HepG2 (cell line): ENCODE data around the gene ARHGEF7. TPM values are rescaled to one million over a fixed set of nuclear protein-coding genes. Genes with fewer than 3 reads are reported as not detected.

Experiments used
- ATAC-seq: fragments of 200-7000 bp; cut with Tn5 transposase; 3 replicates; pipeline ENCODE4 v1.9.1; 2020; ENCODE audit warnings: mild to moderate bottlenecking, moderate library complexity
- BruUV-seq: library from RNA; stranded (reverse); fragments of 400-500 nt; replicated peaks from 2 replicates; lab custom pipeline; 2021; lab: Mats Ljungman, UMichigan
- CTCF ChIA-PET: fragments of 300-600 bp; formaldehyde crosslinking; extraction: SDS; loops from one replicate; lab custom pipeline; 2021; ENCODE audit warnings: low total read pairs, inconsistent platforms, low intra/inter-chr PET ratio; lab: Yijun Ruan, JAX
- POLR2A ChIA-PET: fragments of 350-600 bp; sonication (Branson Sonifier 250); formaldehyde crosslinking; loops from one replicate; lab custom pipeline; 2020; ENCODE audit warnings: antibody characterized with exemption, inconsistent platforms; lab: Yijun Ruan, JAX
- DNase-seq: peaks from one replicate; pipeline ENCODE4 v3.0.0-alpha.2; 2015; ENCODE audit warnings: low spot score
- FAIRE-seq: peaks from 3 replicates; lab custom pipeline; 2011; peaks lifted over from hg19 to GRCh38; lab: Jason Lieb, UNC
- H2AFZ ChIP-seq: one replicate; pipeline ENCODE4 v1.6.1; 2011; ENCODE audit warnings: low read length, inconsistent platforms
- H3K27ac ChIP-seq: fragments of 300-600 bp; 3 replicates; pipeline ENCODE4 v1.8.0; 2011; ENCODE audit warnings: mixed run types, mild to moderate bottlenecking, mixed read lengths, low read length, inconsistent platforms; ENCODE audit not compliant: insufficient read depth; ENCODE audit errors: extremely low read length
- H3K27me3 ChIP-seq, 2 experiments: fragments of 200-600 bp in 1 of 2; 2 replicates in 1 of 2; 3 replicates in 1 of 2; pipeline versions ENCODE4 v1.6.0 to v1.8.0; 2011; ENCODE audit warnings: low read length in 2 of 2, mild to moderate bottlenecking in 2 of 2, moderate library complexity in 2 of 2, inconsistent platforms in 1 of 2; ENCODE audit not compliant: insufficient read depth in 2 of 2, control insufficient read depth in 1 of 2
- H3K36me3 ChIP-seq, 2 experiments: fragments of 200-600 bp in 1 of 2; replicated peaks in 1 of 2; 2 replicates in 1 of 2; 3 replicates in 1 of 2; pipeline versions ENCODE4 v1.5.1 to v1.8.0; 2011; ENCODE audit warnings: low read length in 2 of 2, inconsistent platforms in 1 of 2; ENCODE audit not compliant: insufficient read depth in 2 of 2, control insufficient read depth in 1 of 2
- H3K4me1 ChIP-seq: 2 replicates; pipeline ENCODE4 v1.5.1; 2012; ENCODE audit warnings: low read length, inconsistent platforms; ENCODE audit not compliant: insufficient read depth
- H3K4me2 ChIP-seq: 2 replicates; pipeline ENCODE4 v1.6.0; 2011; ENCODE audit warnings: low read depth, low read length, inconsistent platforms
- H3K4me3 ChIP-seq, 3 experiments: fragments of 200-600 bp in 1 of 3; sonication (generic), shearing (Covaris generic) in 1 of 3; replicated peaks in 1 of 3; 2 replicates each; pipeline ENCODE4 v1.5.1; 2011 to 2016; ENCODE audit warnings: low read length in 3 of 3, inconsistent platforms in 2 of 3, low read depth in 2 of 3, mild to moderate bottlenecking in 2 of 3, control low read depth in 1 of 3, mixed read lengths in 1 of 3; ENCODE audit not compliant: insufficient read depth in 1 of 3
- H3K79me2 ChIP-seq: one replicate; pipeline ENCODE4 v1.6.1; 2011; ENCODE audit warnings: low read length, inconsistent platforms; ENCODE audit not compliant: insufficient read depth
- H3K9ac ChIP-seq: 2 replicates; pipeline ENCODE4 v1.6.0; 2011; ENCODE audit warnings: mild to moderate bottlenecking, low read depth, low read length, inconsistent platforms; ENCODE audit not compliant: insufficient read depth
- H3K9me3 ChIP-seq: 2 replicates; pipeline ENCODE4 v1.5.1; 2012; ENCODE audit warnings: mild to moderate bottlenecking, low read length
- H4K20me1 ChIP-seq: 2 replicates; pipeline ENCODE4 v1.6.0; 2011; ENCODE audit warnings: inconsistent platforms, mild to moderate bottlenecking, low read length, moderate library complexity; ENCODE audit not compliant: insufficient read depth
- ATF7 ChIP-seq, 2 experiments: fragments of 450-650 bp in 1 of 2; sonication (generic) in 1 of 2; formaldehyde crosslinking in 1 of 2; IDR thresholded peaks; 2 replicates each; pipeline versions ENCODE4 v1.4.0 to v1.6.1; 2016 to 2020; ENCODE audit warnings: antibody characterized with exemption in 1 of 2, mild to moderate bottlenecking in 1 of 2, missing genetic modification reagents in 1 of 2
- KLF11 ChIP-seq: IDR thresholded peaks from 2 replicates; pipeline ENCODE4 v1.6.1; 2016; ENCODE audit warnings: missing compliant biosample characterization
- MIER3 ChIP-seq: IDR thresholded peaks from 2 replicates; pipeline ENCODE4 v1.6.1; 2016; ENCODE audit warnings: missing compliant biosample characterization, borderline replicate concordance
- PBX2 ChIP-seq: IDR thresholded peaks from 2 replicates; pipeline ENCODE4 v1.6.1; 2016; ENCODE audit warnings: control low read depth
- SIN3A ChIP-seq: IDR thresholded peaks from 2 replicates; pipeline ENCODE4 v1.6.1; 2011; ENCODE audit warnings: low read depth, mild to moderate bottlenecking, control low read depth, low read length, borderline replicate concordance
- SMAD9 ChIP-seq: sonication (generic); formaldehyde crosslinking; IDR thresholded peaks from 2 replicates; pipeline ENCODE4 v1.5.1; 2020; ENCODE audit warnings: mild to moderate bottlenecking, missing genetic modification reagents
- SMARCC2 ChIP-seq: fragments of 450-650 bp; IDR thresholded peaks from 2 replicates; pipeline ENCODE4 v1.6.1; 2017; ENCODE audit warnings: antibody characterized with exemption, mild to moderate bottlenecking
- SP4 ChIP-seq: sonication (generic); formaldehyde crosslinking; IDR thresholded peaks from 2 replicates; pipeline ENCODE4 v1.8.1; 2023; ENCODE audit warnings: mild to moderate bottlenecking, missing genetic modification reagents
- U2AF2 ChIP-seq: fragments of 200-400 bp; formaldehyde crosslinking; IDR thresholded peaks from 2 replicates; pipeline ENCODE4 v1.6.1; 2017; ENCODE audit warnings: low read depth, mild to moderate bottlenecking, low read length
- ZNF34 ChIP-seq: sonication (generic); formaldehyde crosslinking; IDR thresholded peaks from 2 replicates; pipeline ENCODE4 v1.4.0; 2020; ENCODE audit warnings: mild to moderate bottlenecking, missing genetic modification reagents, borderline replicate concordance
- ZNF605 ChIP-seq: sonication (generic); formaldehyde crosslinking; IDR thresholded peaks from 2 replicates; pipeline ENCODE4 v1.8.0; 2022; ENCODE audit warnings: mild to moderate bottlenecking, missing genetic modification reagents
- ZNF772 ChIP-seq: sonication (generic); formaldehyde crosslinking; IDR thresholded peaks from 2 replicates; pipeline ENCODE4 v1.5.0; 2020; ENCODE audit warnings: mild to moderate bottlenecking, missing genetic modification reagents
- WGBS: methylation state at CpG from one replicate; pipeline ENCODE4 v1.1.6; 2017; ENCODE audit warnings: low lambda C conversion rate; 5-methylcytosine and 5-hydroxymethylcytosine counted together
- in situ Hi-C: cut with HindIII; loops from 2 replicates; pipeline ENCODE4 v1.10.0; 2017; ENCODE audit warnings: low pct_unique_long_range_greater_than_20kb; ENCODE audit not compliant: extremely low pct_ligation_motif_present
- intact Hi-C: fragments of 100-400 bp; cut with micrococcal nuclease; formaldehyde crosslinking; loops from one replicate; pipeline ENCODE4 v1.10.0; 2022; ENCODE audit not compliant: unreplicated experiment
- polyA plus RNA-seq, 8 experiments: library from polyadenylated mRNA; depleted of rRNA in 3 of 8; stranded (reverse) in 7 of 8; unstranded in 1 of 8; fragments of >200 nt; fragmentation: Illumina TruSeq in 4 of 8; extraction: Trizol in 4 of 8; gene quantifications; 2 replicates each; pipeline versions ENCODE4 v1.2.1 to v1.2.3, GENCODE V29; 2011 to 2016; ENCODE audit warnings: low read depth in 4 of 8, missing spikeins in 1 of 8, mixed read lengths in 1 of 8; ENCODE audit not compliant: insufficient read depth in 1 of 8
- total RNA-seq, 5 experiments: library from RNA; depleted of rRNA; stranded (reverse); fragments of >200 nt; fragmentation: Illumina TruSeq; extraction: Trizol; gene quantifications; 2 replicates each; pipeline ENCODE4 v1.2.3, GENCODE V29; 2016; ENCODE audit warnings: low read depth in 1 of 5

The ARHGEF7 gene
- total and polyA plus RNA-seq, 2 of the 13 experiments (the other 11 are each of a cell fraction or from before 2014, with no cell fraction given) = 15.7 to 22.3 TPM

DNA sequence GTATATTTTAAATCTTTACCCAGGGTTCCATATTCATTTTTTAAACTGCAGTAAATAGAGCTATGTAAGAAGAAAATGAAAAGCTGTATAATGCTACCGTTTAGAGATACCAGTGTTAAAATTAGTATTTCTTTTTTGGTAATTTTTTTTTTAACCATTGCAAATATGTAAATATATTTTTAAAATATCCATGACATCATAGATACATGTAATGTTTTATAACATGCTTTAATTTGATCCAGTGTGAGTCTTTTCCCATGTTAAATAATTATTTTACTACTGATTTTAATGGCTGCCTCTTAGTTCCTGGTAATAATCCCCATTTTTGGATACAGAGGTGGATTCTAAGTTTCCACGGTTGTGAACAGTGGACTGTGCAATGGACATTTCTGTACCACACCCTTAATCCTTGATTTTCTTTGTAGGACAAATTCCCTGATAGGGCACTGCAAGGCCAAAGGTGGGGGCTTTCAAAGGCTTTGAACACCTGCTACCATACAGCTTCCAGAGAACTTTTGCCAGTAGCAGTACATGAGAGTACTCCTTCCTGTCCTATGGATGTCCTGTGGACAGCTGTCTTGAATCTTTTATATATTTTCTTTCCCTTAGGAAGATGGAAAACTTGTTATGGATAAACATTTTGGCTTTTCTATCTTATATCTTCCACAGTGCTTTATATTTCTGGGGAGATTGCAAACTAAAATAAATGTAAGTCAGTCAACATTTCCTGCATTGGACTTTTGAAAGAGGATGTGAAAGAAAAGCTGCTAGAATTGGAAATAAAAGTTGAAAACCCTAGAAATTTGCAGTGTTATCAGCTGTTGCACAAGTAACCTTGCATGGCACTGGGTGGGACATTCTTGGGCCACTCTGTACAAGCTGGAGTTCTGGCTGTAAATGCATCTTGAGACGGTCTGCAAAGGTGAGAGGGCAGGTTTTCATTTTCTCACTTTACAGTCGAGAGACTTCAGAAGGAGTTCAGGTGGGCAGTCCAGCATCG is 46.8 kb downstream of the ARHGEF7 start:
- ATAC-seq (no peak), DNase-seq (no peak), FAIRE-seq (no peak)
- Histone ChIP-seq H3K9me3 (no peaks in the 10 kb centered on the region), H2AFZ (no peak overlapping the region), H4K20me1 (peaks cover 6% of the 10 kb centered on the region; the same call in 1 of the 2 replicates), H3K27ac (no peak overlapping the region), H3K79me2 (peaks cover 97% of the 10 kb centered on the region), H3K4me3 (no peak overlapping the region), H3K4me2 (no peak overlapping the region), H3K27me3 (no peaks in the 10 kb centered on the region), H3K36me3 (peaks cover 9 to 22% of the 10 kb centered on the region in 2 experiments; a peak in 4 of 5 replicates), H3K9ac (no peak overlapping the region), H3K4me1 (no peaks in the 10 kb centered on the region; the same call in 1 of the 2 replicates)
- ChIA-PET CTCF (no interaction called here), POLR2A (no interaction called here)
- intact Hi-C loops (no loop called here), in situ Hi-C loops (no loop called here)
- 97% methylated on average over 5 of the region's 5 CpGs for WGBS
- TF ChIP-seq U2AF2 = no peak
- no peak for TF ChIP-seq ZNF34 (CRISPR knock-in tag)
- TF ChIP-seq ATF7 (IDR thresholded peaks at IDR 0.05) = peak; percentile 64
- TF ChIP-seq ATF7 (CRISPR knock-in tag; IDR thresholded peaks at IDR 0.05) = no peak
- no TSS peak for BruUV-seq

DNA sequence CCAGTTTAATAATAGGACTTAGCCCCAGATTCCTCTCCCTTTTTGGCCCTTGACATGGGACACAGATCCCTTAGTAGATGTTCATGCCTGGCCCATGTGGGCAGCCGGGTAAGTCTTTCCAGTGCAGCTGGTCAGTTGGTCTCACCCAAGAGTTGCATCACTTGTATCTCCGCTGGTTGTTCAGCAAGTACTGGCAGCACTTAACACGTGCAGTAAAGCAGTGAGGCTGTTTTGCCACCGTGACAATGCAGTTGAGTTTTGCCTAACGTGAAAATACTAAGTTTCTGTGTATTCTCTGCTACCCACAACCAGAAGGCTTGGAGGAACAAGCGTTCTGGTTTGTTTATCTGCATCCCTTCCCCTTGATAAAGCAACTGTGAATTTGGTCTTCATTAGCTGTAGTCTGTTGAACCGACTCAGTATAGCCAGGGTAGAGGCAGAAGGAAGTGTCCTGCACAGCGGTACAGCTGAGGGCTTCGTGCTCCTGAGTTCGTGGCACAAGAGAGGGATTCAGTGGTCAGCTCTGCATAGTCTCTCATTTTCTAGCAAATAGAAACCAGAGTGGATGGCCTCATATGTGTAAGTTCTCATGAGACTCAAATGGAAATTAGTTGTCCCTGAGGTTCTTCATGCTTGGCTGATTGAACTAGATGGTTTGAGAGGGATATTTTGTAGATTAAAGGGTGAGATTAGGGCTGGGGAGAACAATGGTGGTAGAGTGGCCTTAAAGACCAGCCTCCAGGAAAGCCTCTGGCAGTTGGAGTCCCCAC is 50.3 kb downstream of the ARHGEF7 start:
- in situ Hi-C loops = no loop called here
- no peak overlapping the region for H2AFZ ChIP-seq
- no peak for TF ChIP-seq SIN3A
- no peak for TF ChIP-seq SMAD9 (CRISPR knock-in tag)
- TF ChIP-seq ZNF605 (CRISPR knock-in tag) = no peak
- no peak for TF ChIP-seq SP4 (CRISPR knock-in tag)
- no peak for TF ChIP-seq ZNF772 (CRISPR knock-in tag)
- TF ChIP-seq SMARCC2 = no peak
- no peak for TF ChIP-seq PBX2 (CRISPR knock-in tag)
- no peak for TF ChIP-seq MIER3 (CRISPR knock-in tag)
- TF ChIP-seq KLF11 (CRISPR knock-in tag) = no peak
- TF ChIP-seq, all 625 proteins: peak for 0
- Histone ChIP-seq H3K27me3 (no peaks in the 10 kb centered on the region), H4K20me1 (peaks cover 6% of the 10 kb centered on the region; the same call in 1 of the 2 replicates), H3K27ac (no peak overlapping the region), H3K9me3 (no peaks in the 10 kb centered on the region), H3K9ac (no peak overlapping the region), H3K4me3 (no peak overlapping the region), H3K4me2 (no peak overlapping the region), H3K4me1 (peaks cover 7% of the 10 kb centered on the region), H3K79me2 (peaks cover 97% of the 10 kb centered on the region), H3K36me3 (peaks cover 14 to 22% of the 10 kb centered on the region in 2 experiments; a peak in 4 of 5 replicates)
- ChIA-PET POLR2A (no interaction called here), CTCF (no interaction called here)
- BruUV-seq = no TSS peak
- ATAC-seq = no peak
- WGBS = 99% methylated on average over 9 of the region's 10 CpGs
- no peak for FAIRE-seq
- intact Hi-C loops = no loop called here
- DNase-seq = no peak
